ENCODE results near the gene ST3GAL3.

DNA sequence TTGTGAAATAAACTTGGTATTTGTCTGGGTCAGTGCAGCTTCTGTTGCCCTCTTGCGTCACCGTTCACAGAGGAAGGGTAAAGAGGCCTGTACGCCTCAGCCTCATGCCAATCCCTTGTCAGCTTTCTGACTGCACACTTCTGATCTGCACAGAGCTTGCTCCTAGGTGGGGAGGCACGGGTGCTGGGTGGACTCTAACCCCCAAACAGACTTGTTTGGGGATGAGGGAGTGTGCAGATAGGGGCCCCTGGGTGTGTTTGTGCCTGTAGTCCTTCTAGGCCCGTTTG is 270.9 kb downstream of the ST3GAL3 start:
- TF ChIP-seq DPF2 (CRISPR knock-in tag; IDR thresholded peaks at IDR 0.05; ENCODE audit: borderline replicate concordance, low read depth) (no peak), SPEN (CRISPR knock-in tag; IDR thresholded peaks at IDR 0.05; ENCODE audit: low read depth) (no peak), POLR2A (IDR thresholded peaks at IDR 0.05; ENCODE audit: insufficient read depth in 1 of 2, low read depth in 2 of 2, low read length in 2 of 2) (no peak)

Measured in HepG2 (cell line).